Smooth muscle cell (in vitro differentiated cells): ENCODE data around the gene SARDH. TPM values are rescaled to one million over a fixed set of nuclear protein-coding genes. Genes with fewer than 3 reads are reported as not detected.

Experiments
- DNase-seq: peaks from one replicate; lab custom pipeline; 2025; ENCODE audit not compliant: unreplicated experiment; lab: John Stamatoyannopoulos, UW
- H2AFZ ChIP-seq: fragments of 200-600 bp; sonication (generic); 2 replicates; pipeline ENCODE4 v1.6.0; 2016; ENCODE audit warnings: antibody characterized with exemption, low read depth, mild to moderate bottlenecking
- H3F3A ChIP-seq: fragments of 200-600 bp; sonication (generic); 2 replicates; pipeline ENCODE4 v1.6.0; 2017; ENCODE audit warnings: antibody characterized with exemption, low read depth
- H3K27ac ChIP-seq: fragments of 200-600 bp; sonication (generic); 2 replicates; pipeline ENCODE4 v1.5.1; 2016; ENCODE audit warnings: low read depth, mild to moderate bottlenecking
- H3K27me3 ChIP-seq: fragments of 200-600 bp; sonication (generic); 2 replicates; pipeline ENCODE4 v1.6.1; 2016; ENCODE audit warnings: low read depth, mild to moderate bottlenecking
- H3K36me3 ChIP-seq: fragments of 200-600 bp; sonication (generic); 2 replicates; pipeline ENCODE4 v1.5.1; 2016; ENCODE audit warnings: low read depth
- H3K4me1 ChIP-seq: fragments of 200-600 bp; sonication (generic); 2 replicates; pipeline ENCODE4 v1.5.1; 2016; ENCODE audit warnings: low read depth
- H3K4me2 ChIP-seq: fragments of 200-600 bp; sonication (generic); 2 replicates; pipeline ENCODE4 v1.6.0; 2016; ENCODE audit warnings: mild to moderate bottlenecking
- H3K4me3 ChIP-seq: fragments of 200-600 bp; sonication (generic); 2 replicates; pipeline ENCODE4 v1.5.1; 2016; ENCODE audit warnings: mild to moderate bottlenecking
- H3K79me2 ChIP-seq: fragments of 200-600 bp; sonication (generic); 2 replicates; pipeline ENCODE4 v1.6.0; 2016; ENCODE audit warnings: low read depth, mild to moderate bottlenecking
- H3K9ac ChIP-seq: fragments of 200-600 bp; sonication (generic); 2 replicates; pipeline ENCODE4 v1.6.0; 2016; ENCODE audit warnings: low read depth
- H3K9me3 ChIP-seq: fragments of 200-600 bp; sonication (generic); replicated peaks from 2 replicates; pipeline ENCODE4 v1.5.1; 2016; ENCODE audit warnings: low read depth
- H4K20me1 ChIP-seq: fragments of 200-600 bp; sonication (generic); 2 replicates; pipeline ENCODE4 v1.6.0; 2016; ENCODE audit warnings: low read depth
- CTCF ChIP-seq: fragments of 200-600 bp; sonication (generic); IDR thresholded peaks from 2 replicates; pipeline ENCODE4 v1.5.1; 2017; ENCODE audit warnings: borderline replicate concordance, mild to moderate bottlenecking, antibody characterized with exemption; ENCODE audit not compliant: insufficient read depth, poor library complexity, severe bottlenecking
- WGBS: methylation state at CpG from one replicate; pipeline ENCODE4 v1.1.7; 2016; ENCODE audit warnings: low lambda C conversion rate; 5-methylcytosine and 5-hydroxymethylcytosine counted together
- polyA plus RNA-seq: library from polyadenylated mRNA; unstranded; fragments of >200 nt; fragmentation: Nextera tagmentation; extraction: Ambion mirVana; gene quantifications from 2 replicates; pipeline ENCODE4 v1.2.1, GENCODE V29; 2016
- total RNA-seq: library from RNA; depleted of rRNA; stranded (reverse); fragments of >200 nt; gene quantifications from 2 replicates; pipeline ENCODE4 v1.2.3, GENCODE V29; 2014

SARDH gene
- total and polyA plus RNA-seq, 2 experiments from 2014 or later, result 3.3 to 10.1 TPM

GRCh38 chr9:133728856-133729616 is 9.1 kb downstream of the SARDH start:
- H2AFZ ChIP-seq, result no peak overlapping the region
- 82% methylated on average over 10 of the region's 10 CpGs for WGBS
- no peaks in the 10 kb centered on the region for H3K4me1 ChIP-seq
- H3F3A ChIP-seq, result no peaks in the 10 kb centered on the region
- no peak for TF ChIP-seq CTCF
- no peaks in the 10 kb centered on the region for H4K20me1 ChIP-seq
- no peak overlapping the region for H3K4me3 ChIP-seq
- H3K9ac ChIP-seq, result no peak overlapping the region
- H3K4me2 ChIP-seq, result no peak overlapping the region
- DNase-seq, result no peak
- H3K27me3 ChIP-seq, result no peaks in the 10 kb centered on the region
- H3K27ac ChIP-seq, result no peak overlapping the region
- H3K36me3 ChIP-seq, result no peaks in the 10 kb centered on the region
- H3K9me3 ChIP-seq, result no peaks in the 10 kb centered on the region
- H3K79me2 ChIP-seq, result no peaks in the 10 kb centered on the region

GRCh38 chr9:133727876-133728441 is 10.2 kb downstream of the SARDH start:
- Histone ChIP-seq H3K4me2 (no peak overlapping the region), H3K79me2 (no peaks in the 10 kb centered on the region), H3K27me3 (no peaks in the 10 kb centered on the region), H3K27ac (no peak overlapping the region), H3K9me3 (no peaks in the 10 kb centered on the region), H3F3A (no peaks in the 10 kb centered on the region), H3K4me3 (no peak overlapping the region), H3K9ac (no peak overlapping the region), H3K4me1 (no peaks in the 10 kb centered on the region), H3K36me3 (no peaks in the 10 kb centered on the region), H4K20me1 (no peaks in the 10 kb centered on the region), H2AFZ (no peak overlapping the region)
- no peak for DNase-seq
- WGBS, result 91% methylated on average over 17 of the region's 18 CpGs
- TF ChIP-seq CTCF, result no peak

GRCh38 chr9:133727277-133727875 is 10.8 kb downstream of the SARDH start:
- Histone ChIP-seq H3K9ac (no peak overlapping the region), H3K36me3 (no peaks in the 10 kb centered on the region), H3K27me3 (no peaks in the 10 kb centered on the region), H3F3A (no peaks in the 10 kb centered on the region), H2AFZ (no peak overlapping the region), H3K79me2 (no peaks in the 10 kb centered on the region), H4K20me1 (no peaks in the 10 kb centered on the region), H3K4me2 (no peak overlapping the region), H3K27ac (no peak overlapping the region), H3K9me3 (no peaks in the 10 kb centered on the region), H3K4me1 (no peaks in the 10 kb centered on the region), H3K4me3 (no peak overlapping the region)
- TF ChIP-seq CTCF, result no peak
- no peak for DNase-seq
- WGBS, result 69% methylated on average over 10 of the region's 10 CpGs
